Esophagus muscularis mucosa (tissue), 4 donors: ENCODE measurements around the gene EMP1. TPM values are rescaled to one million over a fixed set of nuclear protein-coding genes. Genes with fewer than 3 reads are reported as not detected.

Experiments used
- DNase-seq: peaks from one replicate; pipeline ENCODE4 v3.0.0-alpha.2; 2017; ENCODE audit errors: extremely low spot score
- H3K27ac ChIP-seq, 4 donors: fragments of 200-600 bp; sonication (generic); replicated peaks in 1 of 4; 1 replicate in 3 of 4; 2 replicates in 1 of 4; pipeline ENCODE4 v1.5.1; 2016 to 2019; ENCODE audit warnings: mild to moderate bottlenecking in 1 of 4
- H3K27me3 ChIP-seq, 4 donors: fragments of 200-600 bp; sonication (generic); one replicate each; pipeline versions ENCODE4 v1.5.1 to v1.6.0; 2016 to 2019
- H3K36me3 ChIP-seq, 4 donors: fragments of 200-600 bp; sonication (generic); one replicate each; pipeline ENCODE4 v1.5.1; 2016 to 2019
- H3K4me1 ChIP-seq, 4 donors: fragments of 200-600 bp; sonication (generic); one replicate each; pipeline ENCODE4 v1.5.1; 2016 to 2019
- H3K4me3 ChIP-seq, 4 donors: fragments of 200-600 bp; sonication (generic); 1 replicate in 2 of 4; 2 replicates in 2 of 4; pipeline ENCODE4 v1.5.1; 2016 to 2019; ENCODE audit warnings: mild to moderate bottlenecking in 4 of 4, moderate library complexity in 1 of 4
- H3K9me3 ChIP-seq, 4 donors: fragments of 200-600 bp; sonication (generic); 1 replicate in 3 of 4; 2 replicates in 1 of 4; pipeline ENCODE4 v1.5.1; 2016 to 2019
- CTCF ChIP-seq, 3 experiments: fragments of 200-600 bp in 2 of 3; fragments of 450-650 bp in 1 of 3; sonication (generic) in 2 of 3; IDR thresholded peaks; one replicate each; pipeline ENCODE4 v1.5.1; 2017 to 2019; ENCODE audit warnings: antibody characterized with exemption in 3 of 3, mild to moderate bottlenecking in 2 of 3, moderate library complexity in 1 of 3
- EP300 ChIP-seq: sonication (generic); formaldehyde crosslinking; IDR thresholded peaks from one replicate; pipeline ENCODE4 v1.6.1; 2017; ENCODE audit warnings: antibody characterized with exemption
- POLR2A ChIP-seq: fragments of 450-650 bp; IDR thresholded peaks from one replicate; pipeline ENCODE4 v1.6.1; 2017; ENCODE audit warnings: antibody characterized with exemption, moderate library complexity, mild to moderate bottlenecking, low read depth
- POLR2AphosphoS5 ChIP-seq, 2 donors: sonication (generic); formaldehyde crosslinking; IDR thresholded peaks; one replicate each; pipeline ENCODE4 v1.6.1; 2017; ENCODE audit warnings: antibody characterized with exemption in 2 of 2
- WGBS: methylation state at CpG from one replicate; pipeline ENCODE4 v1.1.5; 2018; 5-methylcytosine and 5-hydroxymethylcytosine counted together
- intact Hi-C: fragments of 100-400 bp; cut with DNase I; formaldehyde crosslinking; loops from one replicate; pipeline ENCODE4 v1.15.1; 2023
- total RNA-seq, 4 donors: library from RNA; depleted of rRNA; stranded (reverse); fragments of >200 nt; gene quantifications; one replicate each; pipeline versions ENCODE4 v1.1.0 to v1.2.1, GENCODE V29; 2016

The EMP1 gene
- total RNA-seq, 4 donors from 2014 or later: 42.8 to 425 (median 63.0) TPM

GRCh38 chr12:13241833-13242488 lies 45.4 kb downstream of the EMP1 start:
- no peak overlapping the region for H3K4me3 ChIP-seq
- intact Hi-C loops: loop anchor here (10.0 kb wide), 1 partner anchor 283 kb away; no protein-coding TSS in a partner anchor
- no peaks in the 10 kb centered on the region for H3K4me1 ChIP-seq
- TF ChIP-seq POLR2A (no peak), EP300 (no peak), CTCF (IDR thresholded peaks at IDR 0.05) (no peak), POLR2AphosphoS5 (IDR thresholded peaks at IDR 0.05) (no peak)
- no peaks in the 10 kb centered on the region for H3K9me3 ChIP-seq
- H3K36me3 ChIP-seq: no peaks in the 10 kb centered on the region
- H3K27me3 ChIP-seq: no peaks in the 10 kb centered on the region
- H3K27ac ChIP-seq: no peak overlapping the region
- WGBS: 79% methylated on average over 2 of the region's 2 CpGs
- DNase-seq: no peak

- H3K4me3 ChIP-seq: no peak overlapping the region
- TF ChIP-seq CTCF (IDR thresholded peaks at IDR 0.05) (no peak), EP300 (no peak), POLR2AphosphoS5 (IDR thresholded peaks at IDR 0.05) (no peak), POLR2A (no peak)
- DNase-seq: no peak
- H3K27me3 ChIP-seq: no peaks in the 10 kb centered on the region
- WGBS: 83% methylated on average over 4 of the region's 4 CpGs
- intact Hi-C loops: loop anchor here (10.0 kb wide), 1 partner anchor 282 kb away; no protein-coding TSS in a partner anchor
- no peaks in the 10 kb centered on the region for H3K4me1 ChIP-seq
- no peaks in the 10 kb centered on the region for H3K36me3 ChIP-seq
- no peak overlapping the region for H3K27ac ChIP-seq
- no peaks in the 10 kb centered on the region for H3K9me3 ChIP-seq
These were observed 46.4 kb downstream of the EMP1 start for GRCh38 chr12:13242936-13243335.

- intact Hi-C loops: loop anchor here (10.0 kb wide), 1 partner anchor 281 kb away; no protein-coding TSS in a partner anchor
- H3K4me1 ChIP-seq: no peaks in the 10 kb centered on the region
- no peaks in the 10 kb centered on the region for H3K36me3 ChIP-seq
- H3K9me3 ChIP-seq: no peaks in the 10 kb centered on the region
- H3K4me3 ChIP-seq: no peak overlapping the region
- no peak overlapping the region for H3K27ac ChIP-seq
- no peaks in the 10 kb centered on the region for H3K27me3 ChIP-seq
- no peak for DNase-seq
- 65% methylated on average over 1 of the region's 1 CpG for WGBS
- no peak for TF ChIP-seq CTCF (IDR thresholded peaks at IDR 0.05)
- no peak for TF ChIP-seq EP300
- TF ChIP-seq POLR2AphosphoS5 (IDR thresholded peaks at IDR 0.05): no peak
- no peak for TF ChIP-seq POLR2A
These were observed 47.1 kb downstream of the EMP1 start for GRCh38 chr12:13243516-13244070.

- H3K9me3 ChIP-seq: no peaks in the 10 kb centered on the region
- no peaks in the 10 kb centered on the region for H3K27me3 ChIP-seq
- H3K36me3 ChIP-seq: no peaks in the 10 kb centered on the region
- intact Hi-C loops: loop anchor here (10.0 kb wide), 1 partner anchor 277 kb away; no protein-coding TSS in a partner anchor
- no peak overlapping the region for H3K27ac ChIP-seq
- no peaks in the 10 kb centered on the region for H3K4me1 ChIP-seq
- WGBS: 80% methylated on average over 1 of the region's 3 CpGs
- no peak overlapping the region for H3K4me3 ChIP-seq
- DNase-seq: no peak
- TF ChIP-seq EP300 (no peak), POLR2A (no peak), POLR2AphosphoS5 (IDR thresholded peaks at IDR 0.05) (no peak), CTCF (IDR thresholded peaks at IDR 0.05) (no peak)
These were observed 51.1 kb downstream of the EMP1 start for GRCh38 chr12:13247596-13247995.
